Mammary epithelial cell (primary cell): Measurements from ENCODE around the gene GZMB.

Experiments
- EZH2 ChIP-seq: IDR thresholded peaks from 2 replicates; pipeline ENCODE4 v1.6.1; 2012; ENCODE audit warnings: low read length, inconsistent platforms, borderline replicate concordance
- TF ChIP-seq, protein P1 (sequence below), 2 donors: IDR thresholded peaks in 1 of 2; conservative IDR thresholded peaks in 1 of 2; 2 replicates each; pipeline ENCODE4 v1.5.1; 2011 to 2012; ENCODE audit warnings: inconsistent platforms in 2 of 2, low read length in 2 of 2, mild to moderate bottlenecking in 2 of 2, control low read depth in 1 of 2, low read depth in 1 of 2; ENCODE audit not compliant: insufficient read depth in 1 of 2; ENCODE audit errors: extremely low read depth in 1 of 2

DNA sequence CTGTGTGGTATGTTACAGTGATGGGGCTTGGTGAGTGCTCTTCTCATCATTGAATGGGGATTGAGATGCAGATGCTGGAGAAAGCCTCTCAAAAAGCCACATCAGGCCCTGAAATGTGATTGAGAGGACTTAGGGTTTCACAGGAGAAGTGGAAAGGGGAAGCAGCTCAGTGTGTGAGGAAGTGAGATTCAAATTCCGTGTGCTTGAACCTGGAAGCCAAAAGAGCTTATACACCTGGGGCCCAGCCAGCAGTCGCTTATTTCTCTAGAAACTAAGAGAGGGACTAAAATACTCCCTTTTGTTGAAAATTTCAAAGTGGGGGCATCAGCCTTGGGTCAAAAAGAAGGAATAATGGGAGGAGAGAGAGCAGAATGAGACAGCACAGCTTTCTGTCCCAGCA lies 39.1 kb upstream of the GZMB start:
- no peak for TF ChIP-seq EZH2
- TF ChIP-seq, protein P1, sequence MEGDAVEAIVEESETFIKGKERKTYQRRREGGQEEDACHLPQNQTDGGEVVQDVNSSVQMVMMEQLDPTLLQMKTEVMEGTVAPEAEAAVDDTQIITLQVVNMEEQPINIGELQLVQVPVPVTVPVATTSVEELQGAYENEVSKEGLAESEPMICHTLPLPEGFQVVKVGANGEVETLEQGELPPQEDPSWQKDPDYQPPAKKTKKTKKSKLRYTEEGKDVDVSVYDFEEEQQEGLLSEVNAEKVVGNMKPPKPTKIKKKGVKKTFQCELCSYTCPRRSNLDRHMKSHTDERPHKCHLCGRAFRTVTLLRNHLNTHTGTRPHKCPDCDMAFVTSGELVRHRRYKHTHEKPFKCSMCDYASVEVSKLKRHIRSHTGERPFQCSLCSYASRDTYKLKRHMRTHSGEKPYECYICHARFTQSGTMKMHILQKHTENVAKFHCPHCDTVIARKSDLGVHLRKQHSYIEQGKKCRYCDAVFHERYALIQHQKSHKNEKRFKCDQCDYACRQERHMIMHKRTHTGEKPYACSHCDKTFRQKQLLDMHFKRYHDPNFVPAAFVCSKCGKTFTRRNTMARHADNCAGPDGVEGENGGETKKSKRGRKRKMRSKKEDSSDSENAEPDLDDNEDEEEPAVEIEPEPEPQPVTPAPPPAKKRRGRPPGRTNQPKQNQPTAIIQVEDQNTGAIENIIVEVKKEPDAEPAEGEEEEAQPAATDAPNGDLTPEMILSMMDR (conservative IDR thresholded peaks at IDR 0.05 in 1 of 2, IDR thresholded peaks at IDR 0.05 in 1 of 2; ENCODE audit: extremely low read depth in 1 of 2, insufficient read depth in 1 of 2, low read depth in 1 of 2, low read length in 2 of 2) = no peak
